Measurements from ENCODE around the gene RGS16. TPM values are rescaled to one million over a fixed set of nuclear protein-coding genes. Genes with fewer than 3 reads are reported as not detected.

RGS16 gene
- total RNA-seq, 1 donor from 2014 or later, result 1.0 TPM

GRCh38 chr1:182595641-182596240 lies 8.4 kb downstream of the RGS16 start:
- ATAC-seq (ENCODE audit: poor library complexity) (peak; percentile 68), DNase-seq (peak; percentile 61)
- intact Hi-C loops (cut with DNase I), result loop anchor here (10.0 kb wide), 1 partner anchor 151 kb away; no protein-coding TSS in a partner anchor

DNA sequence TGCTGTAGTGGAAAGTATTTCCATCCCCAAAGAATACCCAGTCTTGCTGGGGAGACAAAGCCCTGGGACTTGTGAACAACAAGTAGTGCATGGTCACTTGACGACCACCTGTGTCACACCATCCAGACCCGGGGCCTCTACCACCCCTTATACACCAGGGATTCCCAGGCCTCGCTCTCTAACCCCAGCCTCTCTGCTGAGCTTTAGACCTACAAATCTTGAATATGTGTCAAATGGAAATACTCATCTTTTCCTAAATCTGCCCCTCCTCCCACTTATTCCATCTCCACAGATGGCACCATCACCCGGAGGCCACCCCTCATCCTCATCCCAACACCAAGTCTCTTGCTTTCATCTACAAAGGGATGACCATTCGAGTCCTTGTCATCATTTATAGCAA lies 14.3 kb downstream of the RGS16 start:
- DNase-seq (no peak), ATAC-seq (ENCODE audit: poor library complexity) (no peak)
- intact Hi-C loops (cut with DNase I), result loop anchor here (10.0 kb wide), 1 partner anchor 145 kb away; no protein-coding TSS in a partner anchor

GRCh38 chr1:182589520-182589919 lies 14.7 kb downstream of the RGS16 start:
- DNase-seq, result no peak
- intact Hi-C loops (cut with DNase I), result no loop called here
- ATAC-seq (ENCODE audit: poor library complexity), result no peak

GRCh38 chr1:182588500-182589396 lies 15.4 kb downstream of the RGS16 start, which contains the start of gene RNASEL:
Gene RNASEL (minus strand): TSS chr1:182589256. CDS start chr1:182586806, 2,450 bp downstream.
- intact Hi-C loops (cut with DNase I), result no loop called here
- DNase-seq, result peak; percentile 84
- peak; percentile 94 for ATAC-seq (ENCODE audit: poor library complexity)

DNA sequence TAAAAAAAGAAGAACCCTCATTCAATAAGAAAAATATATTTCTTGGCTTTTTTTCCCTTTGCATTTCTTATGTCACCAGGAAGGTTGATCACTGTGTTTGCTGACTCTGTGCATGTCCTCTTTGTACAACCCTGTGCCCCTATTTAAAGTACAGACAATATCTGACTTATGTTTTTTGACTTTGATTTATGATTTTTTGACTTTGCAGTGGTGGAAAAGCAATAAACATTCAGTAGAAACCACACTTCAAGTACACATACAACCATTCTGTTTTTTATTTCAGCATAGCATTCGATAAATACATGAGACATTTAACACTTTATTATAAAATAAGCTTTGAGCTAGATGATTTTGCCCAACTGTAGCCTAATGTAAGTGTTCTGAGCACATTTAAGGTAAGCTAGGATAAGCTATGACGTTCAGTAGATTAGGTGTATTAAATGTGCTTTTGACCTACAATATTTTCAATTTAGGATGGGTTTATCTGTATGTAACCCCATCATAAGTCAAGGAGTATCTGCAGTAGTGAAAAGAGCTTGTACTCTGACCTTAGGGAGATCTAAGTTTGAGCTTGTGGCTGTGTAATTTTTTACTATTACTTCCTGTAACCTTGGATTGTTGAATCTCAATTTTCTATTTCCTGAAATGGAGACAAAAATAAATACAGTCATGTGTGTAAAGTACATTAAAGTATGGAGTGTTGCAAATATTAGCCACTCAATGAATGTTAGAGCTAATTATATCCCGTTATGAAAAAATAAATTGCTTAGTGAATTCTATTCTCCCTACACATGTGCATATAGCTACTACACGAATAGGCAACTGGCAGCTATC lies 16.3 kb downstream of the RGS16 start:
- ATAC-seq (ENCODE audit: poor library complexity) (no peak), DNase-seq (no peak)
- intact Hi-C loops (cut with DNase I), result no loop called here

DNA sequence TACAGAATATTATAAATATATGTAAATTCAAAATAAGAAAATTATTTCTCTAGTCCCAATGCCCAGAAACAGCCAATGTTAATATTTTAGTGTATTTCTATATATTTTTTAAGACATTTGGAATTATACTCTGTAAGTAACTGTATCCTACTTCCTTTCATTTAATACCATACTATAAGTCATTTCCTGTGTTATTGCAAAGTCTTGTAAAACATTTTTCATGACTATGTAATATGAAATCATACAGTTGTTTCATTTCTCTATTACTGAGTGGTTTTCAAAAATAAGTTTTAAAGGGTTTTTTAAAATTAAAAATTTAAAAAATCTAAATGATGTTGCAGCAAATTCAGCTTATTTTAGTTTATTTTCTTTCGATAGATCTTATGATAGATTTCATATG lies 17.1 kb downstream of the RGS16 start:
- no peak for ATAC-seq (ENCODE audit: poor library complexity)
- intact Hi-C loops (cut with DNase I), result no loop called here
- no peak for DNase-seq

DNA sequence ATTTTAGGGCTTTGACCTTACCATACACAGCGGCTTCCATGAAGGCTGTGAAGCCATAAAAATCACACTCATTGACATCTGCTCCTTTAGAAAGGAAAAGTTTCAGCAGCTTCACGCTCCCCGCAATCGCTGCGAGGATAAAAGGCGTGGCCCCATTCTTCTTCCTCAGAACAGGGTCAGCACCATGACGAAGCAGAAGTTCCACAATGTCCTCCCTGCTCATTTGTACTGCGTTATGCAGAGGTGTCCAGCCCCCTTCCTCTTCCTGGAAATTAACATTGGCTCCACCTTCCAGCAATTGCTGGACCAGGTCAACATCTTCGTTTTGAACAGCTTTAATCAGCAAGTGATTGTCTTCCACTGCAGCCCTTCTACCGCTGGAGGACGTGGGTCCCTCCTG lies 17.8 kb downstream of the RGS16 start:
- no peak for DNase-seq
- intact Hi-C loops (cut with DNase I), result no loop called here
- ATAC-seq (ENCODE audit: poor library complexity), result no peak

DNA sequence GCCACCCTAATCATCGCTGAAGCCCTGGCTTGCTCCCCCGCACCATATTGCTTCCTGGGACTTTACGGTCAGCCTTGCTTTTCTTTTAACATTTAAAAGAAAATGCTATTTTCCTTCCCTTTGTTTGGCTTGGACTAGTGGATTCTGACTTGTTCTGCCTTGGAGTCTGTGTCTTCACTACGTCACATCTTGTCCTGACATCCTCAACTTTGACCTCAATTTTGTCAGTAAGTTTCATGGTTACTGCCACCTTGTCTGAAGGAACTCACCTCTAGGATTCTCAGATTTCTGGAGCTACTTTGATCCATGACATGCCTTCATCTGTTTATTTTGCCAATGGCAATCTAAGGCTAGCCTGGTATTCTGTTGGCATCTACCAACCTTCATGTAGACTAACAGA lies 19.4 kb downstream of the RGS16 start:
- DNase-seq, result no peak
- no peak for ATAC-seq (ENCODE audit: poor library complexity)
- intact Hi-C loops (cut with DNase I), result no loop called here

DNA sequence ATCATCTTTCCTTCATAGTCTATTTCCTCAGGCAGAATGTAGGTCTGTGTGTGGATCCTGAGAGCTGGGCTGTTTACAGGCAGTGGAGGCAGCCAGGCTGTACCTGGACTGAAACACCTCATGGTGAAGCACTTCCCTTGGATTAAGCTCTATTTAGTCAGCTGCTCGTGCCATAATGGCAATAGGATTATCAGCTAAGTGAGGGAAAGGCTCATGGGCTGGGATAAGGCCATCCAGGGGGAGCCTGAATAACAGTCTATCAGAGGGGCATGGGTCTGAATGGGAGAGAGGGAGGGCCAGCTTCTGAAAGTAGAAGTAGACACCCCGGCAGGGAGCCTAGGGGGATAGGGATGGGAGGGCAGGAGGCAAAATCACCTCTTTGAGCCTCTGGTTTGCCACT lies 23.5 kb downstream of the RGS16 start:
- intact Hi-C loops (cut with DNase I), result no loop called here
- ATAC-seq (ENCODE audit: poor library complexity), result no peak
- DNase-seq, result no peak

GRCh38 chr1:182575540-182576149 lies 28.5 kb downstream of the RGS16 start:
- ATAC-seq (ENCODE audit: poor library complexity) (peak; percentile 55), DNase-seq (no peak)
- intact Hi-C loops (cut with DNase I), result no loop called here

GRCh38 chr1:182574156-182574555 lies 30.0 kb downstream of the RGS16 start:
- DNase-seq (no peak), ATAC-seq (ENCODE audit: poor library complexity) (no peak)
- intact Hi-C loops (cut with DNase I), result no loop called here

GRCh38 chr1:182570611-182570970 lies 33.6 kb downstream of the RGS16 start:
- intact Hi-C loops (cut with DNase I), result no loop called here
- DNase-seq (no peak), ATAC-seq (ENCODE audit: poor library complexity) (no peak)

DNA sequence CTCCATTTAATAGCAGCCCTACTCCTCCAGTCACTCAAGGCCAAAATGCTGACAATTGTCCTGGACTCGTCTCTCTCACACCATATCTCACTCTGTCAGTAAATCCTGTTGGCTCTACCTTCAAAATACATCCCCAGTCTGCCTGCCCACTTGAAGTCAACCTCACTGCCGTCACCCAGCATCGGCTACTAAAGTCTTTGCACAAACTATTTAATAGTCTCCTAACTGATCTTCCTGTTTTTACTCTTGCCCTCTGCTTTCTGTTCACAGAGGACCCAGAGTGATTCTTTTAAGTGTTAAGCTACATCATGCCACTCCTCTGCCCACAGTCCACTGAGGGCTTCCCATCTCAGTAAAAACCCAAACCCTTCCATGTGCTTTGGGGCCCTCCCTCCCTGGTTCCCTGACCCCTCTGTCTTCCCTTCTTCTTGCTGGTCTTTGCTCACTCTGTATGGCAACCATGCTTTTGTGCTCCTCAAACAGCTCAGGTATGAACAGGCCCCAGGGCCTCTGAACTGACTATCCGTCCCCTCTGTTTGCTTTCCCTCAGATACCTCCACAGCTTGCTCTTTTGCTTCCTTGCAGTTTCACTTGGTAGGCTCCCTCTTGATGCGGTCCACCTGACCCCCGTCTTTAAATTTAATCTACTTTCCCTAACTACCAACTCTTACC lies 34.1 kb downstream of the RGS16 start:
- no peak for DNase-seq
- no peak for ATAC-seq (ENCODE audit: poor library complexity)

GRCh38 chr1:182568647-182569284 lies 35.4 kb downstream of the RGS16 start:
- intact Hi-C loops (cut with DNase I), result no loop called here
- DNase-seq (no peak), ATAC-seq (ENCODE audit: poor library complexity) (no peak)

More for the DNA sequence above, 34.1 kb downstream of the RGS16 start:
- intact Hi-C loops (cut with DNase I), result no loop called here

DNA sequence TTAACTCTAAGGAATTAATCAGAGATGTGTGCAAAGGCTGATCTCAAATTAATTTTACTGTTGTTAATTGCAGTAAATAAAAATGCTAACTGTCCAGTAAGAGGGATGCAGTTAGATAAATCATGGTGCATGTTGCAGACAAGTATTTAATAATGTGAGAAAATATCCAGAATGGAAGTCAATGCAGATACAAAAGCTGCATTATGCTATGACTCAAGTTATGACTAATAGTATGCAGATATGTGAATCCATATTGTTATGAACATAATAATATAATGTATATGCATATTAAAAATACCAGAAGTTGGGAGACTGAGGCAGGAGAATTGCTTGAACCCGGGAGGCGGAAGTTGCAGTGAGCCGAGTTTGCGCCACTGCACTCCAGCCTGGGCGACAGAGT lies 36.6 kb downstream of the RGS16 start:
- DNase-seq, result no peak
- intact Hi-C loops (cut with DNase I), result no loop called here
- no peak for ATAC-seq (ENCODE audit: poor library complexity)

DNA sequence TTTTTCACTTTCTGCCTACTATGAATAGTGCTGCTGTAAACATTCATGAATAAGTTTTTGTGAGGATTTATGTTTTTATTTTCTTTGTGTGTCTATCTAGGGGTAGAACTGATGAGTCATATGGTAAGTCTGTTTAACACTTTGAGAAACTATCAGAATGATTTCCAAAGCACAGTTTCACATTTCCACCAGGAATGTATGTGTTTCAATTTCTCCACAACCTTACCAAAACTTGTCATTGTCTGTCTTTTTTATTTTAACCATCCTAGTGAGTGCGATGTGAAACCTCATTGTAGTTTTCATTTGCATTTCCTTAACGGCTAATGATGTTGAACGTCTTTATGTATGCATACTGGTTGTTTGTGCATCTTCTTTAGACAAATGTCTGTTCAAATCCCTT lies 38.7 kb downstream of the RGS16 start:
- intact Hi-C loops (cut with DNase I), result no loop called here
- DNase-seq (no peak), ATAC-seq (ENCODE audit: poor library complexity) (no peak)

DNA sequence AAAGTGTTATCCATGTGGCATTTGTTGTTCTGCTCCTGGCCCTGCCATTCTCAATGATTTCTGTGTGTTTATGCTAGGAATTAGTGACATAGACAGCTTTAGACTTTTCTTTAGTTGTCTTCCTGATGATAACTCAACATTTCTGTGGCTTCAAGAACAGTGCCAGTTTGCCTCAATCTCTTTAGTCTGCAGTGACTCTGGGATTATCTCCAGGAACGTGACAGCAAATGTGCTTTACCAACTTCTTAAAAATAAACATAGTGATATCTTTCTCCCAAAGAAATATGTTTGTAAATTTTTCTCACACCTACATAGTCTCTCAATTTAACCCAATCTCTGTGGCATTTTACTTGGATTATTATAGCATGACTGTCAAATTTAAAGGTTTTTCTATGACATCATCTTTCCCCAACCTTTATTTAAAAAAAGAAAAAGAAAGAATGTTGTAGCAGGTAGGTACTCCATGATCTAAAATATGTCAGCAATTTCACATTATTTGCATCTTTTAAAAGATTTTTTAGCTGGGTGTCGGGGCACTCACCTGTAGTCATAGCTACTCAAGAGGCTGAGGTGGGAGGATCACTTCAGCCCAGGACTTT lies 39.7 kb downstream of the RGS16 start:
- intact Hi-C loops (cut with DNase I), result no loop called here
- DNase-seq, result no peak
- ATAC-seq (ENCODE audit: poor library complexity), result no peak

GRCh38 chr1:182563095-182563494 lies 41.1 kb downstream of the RGS16 start:
- intact Hi-C loops (cut with DNase I), result no loop called here
- DNase-seq, result no peak
- no peak for ATAC-seq (ENCODE audit: poor library complexity)

Data from Right ventricle myocardium superior (tissue), 1 donor.